Activated effector memory CD4-positive, alpha-beta T cell treated with anti-CD3 and anti-CD28 coated beads, Interleukin-2, amount 50 U/mL, for 16 hours (primary cell): ENCODE results near the gene TNFAIP8.

Source experiments
- DNase-seq: peaks from one replicate; pipeline ENCODE4 v3.0.0-alpha.2; 2020

The TNFAIP8 gene

GRCh38 chr5:119353213-119353612, 2.6 kb upstream of the TNFAIP8 start:
- no peak for DNase-seq

- peak; percentile 82 for DNase-seq
Observed at GRCh38 chr5:119353686-119354366, 2.0 kb upstream of the TNFAIP8 start.

- no peak for DNase-seq
Observed at GRCh38 chr5:119354537-119355243, 1.1 kb upstream of the TNFAIP8 start.

GRCh38 chr5:119355244-119355638, 578 bp upstream of the TNFAIP8 start:
- DNase-seq: peak; percentile 85

GRCh38 chr5:119356612-119357188, 881 bp downstream of the TNFAIP8 start:
- no peak for DNase-seq

GRCh38 chr5:119357270-119357669, 1.5 kb downstream of the TNFAIP8 start:
- no peak for DNase-seq

- DNase-seq: no peak
Observed at GRCh38 chr5:119357808-119358529, 2.1 kb downstream of the TNFAIP8 start.

- no peak for DNase-seq
Observed at GRCh38 chr5:119358530-119358900, 2.7 kb downstream of the TNFAIP8 start.

- DNase-seq: no peak
Observed at GRCh38 chr5:119358901-119359603, 3.2 kb downstream of the TNFAIP8 start.

GRCh38 chr5:119359737-119360413, 4.1 kb downstream of the TNFAIP8 start:
- DNase-seq: no peak

GRCh38 chr5:119360905-119361593, 5.2 kb downstream of the TNFAIP8 start:
- DNase-seq: no peak

- no peak for DNase-seq
Observed at GRCh38 chr5:119361594-119362125, 5.8 kb downstream of the TNFAIP8 start.

- no peak for DNase-seq
Observed at GRCh38 chr5:119362714-119363113, 6.9 kb downstream of the TNFAIP8 start.

GRCh38 chr5:119363271-119363670, 7.5 kb downstream of the TNFAIP8 start:
- DNase-seq: no peak

- no peak for DNase-seq
Observed at GRCh38 chr5:119363936-119364335, 8.1 kb downstream of the TNFAIP8 start.

GRCh38 chr5:119365847-119366539, 10.2 kb downstream of the TNFAIP8 start:
- no peak for DNase-seq

- DNase-seq: no peak
Observed at GRCh38 chr5:119366540-119366881, 10.7 kb downstream of the TNFAIP8 start.

- DNase-seq: no peak
Observed at GRCh38 chr5:119367502-119368237, 11.9 kb downstream of the TNFAIP8 start.

GRCh38 chr5:119368238-119368630, 12.4 kb downstream of the TNFAIP8 start:
- peak; percentile 84 for DNase-seq

- DNase-seq: no peak
Observed at GRCh38 chr5:119370486-119370885, 14.7 kb downstream of the TNFAIP8 start.
